PFSK-1 (cell line): ENCODE measurements around the gene MRPS18B.

Experiments used
- POLR2AphosphoS5 ChIP-seq: IDR thresholded peaks from 2 replicates; pipeline ENCODE4 v1.6.1; 2012; ENCODE audit warnings: low read depth, mild to moderate bottlenecking, control low read depth, low read length, moderate library complexity
- SIN3A ChIP-seq: IDR thresholded peaks from 2 replicates; pipeline ENCODE4 v1.6.1; 2012; ENCODE audit warnings: mild to moderate bottlenecking, low read length, moderate library complexity, borderline replicate concordance; ENCODE audit not compliant: insufficient read depth
- TAF1 ChIP-seq: IDR thresholded peaks from 2 replicates; pipeline ENCODE4 v1.6.1; 2012; ENCODE audit warnings: low read length, control low read depth, borderline replicate concordance; ENCODE audit not compliant: insufficient read depth
- TF ChIP-seq, protein P1 (sequence below), 2 experiments: IDR thresholded peaks; 2 replicates each; pipeline versions ENCODE4 v1.6.1 to v1.8.0; 2011 to 2012; ENCODE audit warnings: low read depth in 2 of 2, low read length in 2 of 2, control low read depth in 1 of 2, inconsistent platforms in 1 of 2, mild to moderate bottlenecking in 1 of 2, moderate library complexity in 1 of 2; ENCODE audit not compliant: insufficient read depth in 1 of 2

GRCh38 chr6:30599625-30600324, 17.9 kb upstream of the MRPS18B start:
- TF ChIP-seq TAF1 = no peak
- no peak for TF ChIP-seq SIN3A
- no peak for TF ChIP-seq POLR2AphosphoS5
- TF ChIP-seq, protein P1, sequence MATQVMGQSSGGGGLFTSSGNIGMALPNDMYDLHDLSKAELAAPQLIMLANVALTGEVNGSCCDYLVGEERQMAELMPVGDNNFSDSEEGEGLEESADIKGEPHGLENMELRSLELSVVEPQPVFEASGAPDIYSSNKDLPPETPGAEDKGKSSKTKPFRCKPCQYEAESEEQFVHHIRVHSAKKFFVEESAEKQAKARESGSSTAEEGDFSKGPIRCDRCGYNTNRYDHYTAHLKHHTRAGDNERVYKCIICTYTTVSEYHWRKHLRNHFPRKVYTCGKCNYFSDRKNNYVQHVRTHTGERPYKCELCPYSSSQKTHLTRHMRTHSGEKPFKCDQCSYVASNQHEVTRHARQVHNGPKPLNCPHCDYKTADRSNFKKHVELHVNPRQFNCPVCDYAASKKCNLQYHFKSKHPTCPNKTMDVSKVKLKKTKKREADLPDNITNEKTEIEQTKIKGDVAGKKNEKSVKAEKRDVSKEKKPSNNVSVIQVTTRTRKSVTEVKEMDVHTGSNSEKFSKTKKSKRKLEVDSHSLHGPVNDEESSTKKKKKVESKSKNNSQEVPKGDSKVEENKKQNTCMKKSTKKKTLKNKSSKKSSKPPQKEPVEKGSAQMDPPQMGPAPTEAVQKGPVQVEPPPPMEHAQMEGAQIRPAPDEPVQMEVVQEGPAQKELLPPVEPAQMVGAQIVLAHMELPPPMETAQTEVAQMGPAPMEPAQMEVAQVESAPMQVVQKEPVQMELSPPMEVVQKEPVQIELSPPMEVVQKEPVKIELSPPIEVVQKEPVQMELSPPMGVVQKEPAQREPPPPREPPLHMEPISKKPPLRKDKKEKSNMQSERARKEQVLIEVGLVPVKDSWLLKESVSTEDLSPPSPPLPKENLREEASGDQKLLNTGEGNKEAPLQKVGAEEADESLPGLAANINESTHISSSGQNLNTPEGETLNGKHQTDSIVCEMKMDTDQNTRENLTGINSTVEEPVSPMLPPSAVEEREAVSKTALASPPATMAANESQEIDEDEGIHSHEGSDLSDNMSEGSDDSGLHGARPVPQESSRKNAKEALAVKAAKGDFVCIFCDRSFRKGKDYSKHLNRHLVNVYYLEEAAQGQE (IDR thresholded peaks at IDR 0.05; ENCODE audit: insufficient read depth in 1 of 2, low read depth in 2 of 2, low read length in 2 of 2) = no peak
